H1 (cell line): ENCODE results near the gene ST6GALNAC4. TPM values are rescaled to one million over a fixed set of nuclear protein-coding genes. Genes with fewer than 3 reads are reported as not detected.

Source experiments
- BCL11A ChIP-seq, 2 experiments: IDR thresholded peaks; one replicate each; pipeline ENCODE4 v1.6.1; 2011; ENCODE audit warnings: low read depth in 2 of 2, low read length in 2 of 2, mild to moderate bottlenecking in 2 of 2
- CEBPB ChIP-seq: IDR thresholded peaks from 2 replicates; pipeline ENCODE4 v1.6.1; 2012; ENCODE audit warnings: low read depth, low read length
- CHD7 ChIP-seq: fragments of 300-600 bp; sonication (generic); IDR thresholded peaks from 2 replicates; pipeline ENCODE4 v1.7.1; 2012; ENCODE audit warnings: low read length, moderate library complexity, mild to moderate bottlenecking, inconsistent platforms; ENCODE audit not compliant: insufficient replicate concordance
- EGR1 ChIP-seq: IDR thresholded peaks from 2 replicates; pipeline ENCODE4 v1.6.1; 2011; ENCODE audit warnings: low read depth, low read length, borderline replicate concordance
- EZH2 ChIP-seq: fragments of 200-600 bp; sonication (generic); IDR thresholded peaks from 2 replicates; pipeline ENCODE4 v1.7.1; 2012; ENCODE audit warnings: low read depth, mild to moderate bottlenecking, moderate library complexity, low read length, inconsistent platforms; ENCODE audit not compliant: severe bottlenecking
- JUN ChIP-seq: IDR thresholded peaks from 2 replicates; pipeline ENCODE4 v1.6.1; 2011; ENCODE audit warnings: low read depth, mild to moderate bottlenecking, improper control_type of control experiment, low read length
- RBBP5 ChIP-seq: IDR thresholded peaks from 2 replicates; pipeline ENCODE4 v1.7.1; 2012; ENCODE audit warnings: low read depth, mild to moderate bottlenecking, inconsistent platforms, low read length, moderate library complexity, borderline replicate concordance
- SP4 ChIP-seq: IDR thresholded peaks from 2 replicates; pipeline ENCODE4 v1.6.1; 2012; ENCODE audit warnings: low read length, inconsistent platforms
- SRF ChIP-seq: IDR thresholded peaks from 2 replicates; pipeline ENCODE4 v1.6.1; 2011; ENCODE audit warnings: mild to moderate bottlenecking, low read depth, low read length, moderate library complexity
- USF2 ChIP-seq: IDR thresholded peaks from 2 replicates; pipeline ENCODE4 v1.6.1; 2011; ENCODE audit warnings: low read length, improper control_type of control experiment
- ZNF274 ChIP-seq: IDR thresholded peaks from 2 replicates; pipeline ENCODE4 v1.7.0; 2012; ENCODE audit warnings: low read length, borderline replicate concordance; ENCODE audit errors: extremely low read depth
- polyA plus RNA-seq, 7 experiments: library from polyadenylated mRNA; depleted of rRNA in 3 of 7; stranded (reverse) in 5 of 7; unstranded in 2 of 7; fragments of >200 nt in 5 of 7; fragments of 200-250 nt in 2 of 7; gene quantifications; 1 replicate in 5 of 7; 2 replicates in 1 of 7; 4 replicates in 1 of 7; pipeline versions ENCODE4 v1.2.1 to v1.2.3, GENCODE V29; 2011 to 2013; ENCODE audit warnings: missing spikeins in 2 of 7, mixed read lengths in 2 of 7
- total RNA-seq: library from RNA; stranded (reverse); fragmentation: NEBNext Ultra II Directional; extraction: Animal tissue kit (Norgen Biotek cat#: 25700); gene quantifications from 2 replicates; pipeline ENCODE4 v1.2.1, GENCODE V29; 2021

ST6GALNAC4 gene
- total and polyA plus RNA-seq, 2 of the 8 experiments (the other 6 are each of a cell fraction or from before 2014, with no cell fraction given): 21.8 to 34.1 TPM

- TF ChIP-seq CHD7 (no peak), SRF (no peak), ZNF274 (no peak), SP4 (no peak), RBBP5 (no peak), EZH2 (no peak), CEBPB (no peak), EGR1 (no peak), BCL11A (IDR thresholded peaks at IDR 0.05; ENCODE audit: low read depth in 2 of 2, low read length in 2 of 2) (no peak), JUN (no peak), USF2 (no peak)
Measured at GRCh38 chr9:127935765-127936221, 19.0 kb upstream of the ST6GALNAC4 start (continued).
